ENCODE results near the gene LIMK2. TPM values are rescaled to one million over a fixed set of nuclear protein-coding genes. Genes with fewer than 3 reads are reported as not detected.
"Not testable (repeated sequence)": the region's sequence is repeated elsewhere in the genome, so short reads cannot be mapped to it uniquely, and the experiment has no call there.

LIMK2 gene
- 74.4 and 126 TPM in 2 replicates for total RNA-seq (2022)
- Bru-seq, nascent RNA = percentile 69 among the genes with signal in this experiment
- percentile 79 among the genes with signal in this experiment for BruChase-seq, experiment 1, labeled RNA remaining after a 6-hour chase
- percentile 78 among the genes with signal in this experiment for BruChase-seq, experiment 2, labeled RNA remaining after a 2-hour chase
- long read RNA-seq, transcript LIMK2-202 (15 exons, 3,462 nt) = major isoform, 53 of 133 reads
- long read RNA-seq, transcript LIMK2-203 (15 exons, 2,789 nt) = minor isoform, 11 of 133 reads
- long read RNA-seq, transcript LIMK2-201 (16 exons, 3,670 nt) = minor isoform, 14 of 133 reads
- long read RNA-seq, partial matches to known transcripts = 19 of 133 reads
- long read RNA-seq, other reads (novel, unspliced or antisense) = 35 of 133 reads

DNA sequence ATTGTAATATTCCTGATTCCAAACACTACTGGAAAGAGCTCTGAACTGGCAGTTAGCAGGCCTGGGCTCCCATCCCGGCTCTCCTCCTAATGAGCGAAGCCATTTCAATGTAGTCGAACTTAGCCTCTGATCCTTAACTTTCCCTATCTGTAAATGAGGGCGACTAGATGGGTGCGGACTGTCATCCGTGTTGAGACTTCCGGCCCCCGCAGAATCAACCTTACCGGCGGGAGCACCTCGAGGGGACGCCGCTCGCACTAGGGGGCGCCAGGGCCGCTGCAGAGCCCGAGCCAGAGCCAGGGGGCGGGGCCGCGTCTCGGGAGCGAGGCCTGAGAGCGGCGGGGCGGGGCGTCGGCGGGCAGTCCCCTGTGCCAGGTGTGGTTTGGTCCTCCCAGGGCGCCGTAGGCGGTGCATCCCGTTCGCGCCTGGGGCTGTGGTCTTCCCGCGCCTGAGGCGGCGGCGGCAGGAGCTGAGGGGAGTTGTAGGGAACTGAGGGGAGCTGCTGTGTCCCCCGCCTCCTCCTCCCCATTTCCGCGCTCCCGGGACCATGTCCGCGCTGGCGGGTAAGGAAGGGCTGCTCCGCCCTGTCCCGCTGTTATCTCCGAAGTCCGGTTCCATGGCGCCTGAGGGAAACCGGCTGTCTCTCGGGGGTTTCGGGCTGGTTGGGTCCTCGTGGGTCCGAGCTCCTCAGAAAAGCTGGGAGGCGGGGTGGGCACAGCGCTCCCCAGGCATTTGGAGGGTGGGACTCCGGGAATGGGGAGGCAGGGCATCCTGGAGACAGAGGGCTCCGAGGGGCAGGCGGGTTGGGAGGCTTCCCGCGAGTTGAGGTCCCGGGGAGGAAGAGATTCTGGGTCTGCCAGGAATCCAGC is at the start of gene LIMK2:
LIMK2 (plus strand) TSS at position 437 of the 869 bp plus-strand sequence; CDS start at position 548, 111 bp downstream.
- H3K9me3 Mint-ChIP-seq (ENCODE audit: unreplicated experiment) = no peaks in the 10 kb centered on the region
- peak within 1 kb of the TSS; percentile 82 for H3K27ac Mint-ChIP-seq (ENCODE audit: low read depth, unreplicated experiment)
- H3K27me3 Mint-ChIP-seq (ENCODE audit: insufficient read depth, unreplicated experiment) = no peaks in the 10 kb centered on the region
- intact Hi-C loops (cut with micrococcal nuclease) = loop anchor here (1.0 to 2.0 kb wide), 4 partner anchors 42 to 101 kb away; partner anchors contain the start of gene RNF185
- BruUV-seq (replicated peaks) = no TSS peak
- POLR2A ChIA-PET = interaction anchor here (0.6 to 3.4 kb wide), 24 partner anchors 9 to 1613 kb away, joined by 3 to 24 read pairs (median 5); partner anchors contain the start of genes PIK3IP1, RNF185 and SMTN
- DNase-seq (ENCODE audit: unreplicated experiment) = peak; percentile 89
- H3K4me1 Mint-ChIP-seq (ENCODE audit: insufficient read depth, unreplicated experiment) = peaks cover 20% of the 10 kb centered on the region
- CTCF ChIA-PET = interaction anchor here (0.6 to 5.3 kb wide), 46 partner anchors 9 to 422 kb away, joined by 3 to 55 read pairs (median 4); partner anchors contain the start of genes PIK3IP1, RNF185 and SELENOM
- peak within 1 kb of the TSS; percentile 87 for H3K4me3 Mint-ChIP-seq (ENCODE audit: unreplicated experiment)
- TF ChIP-seq, protein P1, sequence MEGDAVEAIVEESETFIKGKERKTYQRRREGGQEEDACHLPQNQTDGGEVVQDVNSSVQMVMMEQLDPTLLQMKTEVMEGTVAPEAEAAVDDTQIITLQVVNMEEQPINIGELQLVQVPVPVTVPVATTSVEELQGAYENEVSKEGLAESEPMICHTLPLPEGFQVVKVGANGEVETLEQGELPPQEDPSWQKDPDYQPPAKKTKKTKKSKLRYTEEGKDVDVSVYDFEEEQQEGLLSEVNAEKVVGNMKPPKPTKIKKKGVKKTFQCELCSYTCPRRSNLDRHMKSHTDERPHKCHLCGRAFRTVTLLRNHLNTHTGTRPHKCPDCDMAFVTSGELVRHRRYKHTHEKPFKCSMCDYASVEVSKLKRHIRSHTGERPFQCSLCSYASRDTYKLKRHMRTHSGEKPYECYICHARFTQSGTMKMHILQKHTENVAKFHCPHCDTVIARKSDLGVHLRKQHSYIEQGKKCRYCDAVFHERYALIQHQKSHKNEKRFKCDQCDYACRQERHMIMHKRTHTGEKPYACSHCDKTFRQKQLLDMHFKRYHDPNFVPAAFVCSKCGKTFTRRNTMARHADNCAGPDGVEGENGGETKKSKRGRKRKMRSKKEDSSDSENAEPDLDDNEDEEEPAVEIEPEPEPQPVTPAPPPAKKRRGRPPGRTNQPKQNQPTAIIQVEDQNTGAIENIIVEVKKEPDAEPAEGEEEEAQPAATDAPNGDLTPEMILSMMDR (IDR thresholded peaks at IDR 0.05; ENCODE audit: unreplicated experiment) = peak; percentile 85
- peaks cover 23% of the 10 kb centered on the region for H3K36me3 Mint-ChIP-seq (ENCODE audit: insufficient read depth, unreplicated experiment)

DNA sequence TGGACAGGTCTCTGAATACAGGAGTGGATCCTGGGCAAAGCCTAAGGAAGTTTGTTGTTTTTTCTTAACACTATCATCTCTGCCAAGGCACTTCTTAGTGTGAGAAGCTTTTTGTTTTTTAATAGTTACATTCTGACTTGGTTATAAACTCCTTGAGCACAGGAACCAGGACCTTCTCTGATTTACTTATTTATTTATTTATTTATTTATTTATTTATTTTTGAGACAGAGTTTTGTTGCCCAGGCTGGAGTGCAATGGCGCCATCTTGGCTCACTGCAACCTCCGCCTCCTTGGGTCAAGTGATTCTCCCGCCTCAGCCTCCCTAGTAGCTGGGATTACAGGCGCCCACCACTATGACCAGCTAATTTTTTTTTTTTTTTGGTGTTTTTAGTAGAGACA is 41.1 kb upstream of the LIMK2 start:
- BruUV-seq (replicated peaks) = no TSS peak
- H3K9me3 Mint-ChIP-seq (ENCODE audit: unreplicated experiment) = no peaks in the 10 kb centered on the region
- TF ChIP-seq, protein P1 (IDR thresholded peaks at IDR 0.05; ENCODE audit: unreplicated experiment) = no peak
- ChIA-PET POLR2A (interaction anchor here (0.6 to 13.5 kb wide), 3 partner anchors 9 to 747 kb away, joined by 3 to 164 read pairs (median 3); partner anchors contain the start of gene RNF185), CTCF (interaction anchor here (0.7 to 1.2 kb wide), 4 partner anchors 41 to 204 kb away, joined by 3 read pairs; partner anchors contain the start of gene LIMK2)
- no peak overlapping the region for H3K27ac Mint-ChIP-seq (ENCODE audit: low read depth, unreplicated experiment)
- H3K4me3 Mint-ChIP-seq (ENCODE audit: unreplicated experiment) = no peak overlapping the region
- H3K27me3 Mint-ChIP-seq (ENCODE audit: insufficient read depth, unreplicated experiment) = no peaks in the 10 kb centered on the region
- intact Hi-C loops (cut with micrococcal nuclease) = no loop called here
- no peak for DNase-seq (ENCODE audit: unreplicated experiment)
- peaks cover 22% of the 10 kb centered on the region for H3K4me1 Mint-ChIP-seq (ENCODE audit: insufficient read depth, unreplicated experiment)
- peaks cover 55% of the 10 kb centered on the region for H3K36me3 Mint-ChIP-seq (ENCODE audit: insufficient read depth, unreplicated experiment)

GRCh38 chr22:31171734-31172133 is 40.4 kb upstream of the LIMK2 start:
- BruUV-seq (replicated peaks); H3K9me3 Mint-ChIP-seq (ENCODE audit: unreplicated experiment); H3K4me3 Mint-ChIP-seq (ENCODE audit: unreplicated experiment); H3K27ac Mint-ChIP-seq (ENCODE audit: low read depth, unreplicated experiment); DNase-seq (ENCODE audit: unreplicated experiment); H3K27me3 Mint-ChIP-seq (ENCODE audit: insufficient read depth, unreplicated experiment); intact Hi-C loops (cut with micrococcal nuclease): not testable (repeated sequence)
- CTCF ChIA-PET = interaction anchor here (0.6 to 1.1 kb wide), 3 partner anchors 79 to 216 kb away, joined by 3 read pairs; no protein-coding TSS in a partner anchor
- Mint-ChIP-seq H3K36me3 (ENCODE audit: insufficient read depth, unreplicated experiment) (peaks cover 49% of the 10 kb centered on the region), H3K4me1 (ENCODE audit: insufficient read depth, unreplicated experiment) (peaks cover 23% of the 10 kb centered on the region)
- POLR2A ChIA-PET = interaction anchor here (0.6 to 13.5 kb wide), 2 partner anchors 8 to 11 kb away, joined by 3 to 164 read pairs; partner anchors contain the start of gene RNF185

GRCh38 chr22:31173386-31174145 is 38.5 kb upstream of the LIMK2 start:
- POLR2A ChIA-PET = interaction anchor here (0.6 to 13.5 kb wide), 9 partner anchors 13 to 192 kb away, joined by 3 to 164 read pairs (median 4); partner anchors contain the start of genes LIMK2 and RNF185

More at GRCh38 chr22:31173386-31174145, 38.5 kb upstream of the LIMK2 start:
- intact Hi-C loops (cut with micrococcal nuclease) = loop anchor here (1.0 kb wide), 1 partner anchor 19 kb away; no protein-coding TSS in a partner anchor
- DNase-seq (ENCODE audit: unreplicated experiment) = peak; percentile 68
- Mint-ChIP-seq H3K9me3 (ENCODE audit: unreplicated experiment) (no peaks in the 10 kb centered on the region), H3K27ac (ENCODE audit: low read depth, unreplicated experiment) (peak overlapping the region; percentile 83), H3K27me3 (ENCODE audit: insufficient read depth, unreplicated experiment) (no peaks in the 10 kb centered on the region), H3K4me3 (ENCODE audit: unreplicated experiment) (peak overlapping the region; percentile 40), H3K36me3 (ENCODE audit: insufficient read depth, unreplicated experiment) (peaks cover 37% of the 10 kb centered on the region), H3K4me1 (ENCODE audit: insufficient read depth, unreplicated experiment) (peaks cover 37% of the 10 kb centered on the region)
- CTCF ChIA-PET = interaction anchor here (0.6 to 1.5 kb wide), 5 partner anchors 45 to 173 kb away, joined by 3 to 5 read pairs (median 5); partner anchors contain the start of genes PATZ1 and SELENOM
- no TSS peak for BruUV-seq (replicated peaks)
- TF ChIP-seq, protein P1 (IDR thresholded peaks at IDR 0.05; ENCODE audit: unreplicated experiment) = no peak

All from MCF 10A (cell line).